Colonic mucosa (tissue), 4 donors: ENCODE results near the gene TRPV6. TPM values are rescaled to one million over a fixed set of nuclear protein-coding genes. Genes with fewer than 3 reads are reported as not detected.

Experiments
- DNase-seq: peaks from one replicate; pipeline ENCODE4 v3.0.0-alpha.2; 2020
- H3K27ac ChIP-seq: fragments of 200-600 bp; one replicate; pipeline ENCODE4 v1.8.0; 2021
- H3K27me3 ChIP-seq: fragments of 200-600 bp; one replicate; pipeline ENCODE4 v1.8.0; 2021
- H3K36me3 ChIP-seq: fragments of 200-600 bp; one replicate; pipeline ENCODE4 v1.8.0; 2021
- H3K4me1 ChIP-seq: fragments of 200-600 bp; one replicate; pipeline ENCODE4 v1.8.0; 2021; ENCODE audit warnings: mild to moderate bottlenecking
- H3K4me3 ChIP-seq: fragments of 200-600 bp; one replicate; pipeline ENCODE4 v1.8.0; 2021
- H3K9ac ChIP-seq, 2 donors: one replicate each; pipeline ENCODE4 v1.7.0; 2013; ENCODE audit warnings: control low read depth in 2 of 2, low read depth in 2 of 2, low read length in 2 of 2
- H3K9me3 ChIP-seq: fragments of 200-600 bp; one replicate; pipeline ENCODE4 v1.8.0; 2021
- intact Hi-C: fragments of 100-400 bp; cut with DNase I; formaldehyde crosslinking; loops from one replicate; pipeline ENCODE4 v1.14.1; 2022
- total RNA-seq, 2 donors: library from RNA; stranded (reverse); fragmentation: NEBNext Ultra II Directional in 1 of 2; extraction: Animal tissue kit (Norgen Biotek cat#: 25700) in 1 of 2; gene quantifications; one replicate each; pipeline ENCODE4 v1.2.1, GENCODE V29; 2021
- TF ChIP-seq, protein P1 (sequence below): fragments of 200-600 bp; IDR thresholded peaks from one replicate; pipeline ENCODE4 v1.8.0; 2022; ENCODE audit warnings: antibody characterized with exemption, mild to moderate bottlenecking
- donor health status: healthy.
- donor health status: DM: no; HTN: no; CAD: no.
- donor health status: DM: no; HTN: no; CAD: no.

Gene TRPV6
- total RNA-seq, 2 donors from 2014 or later, result 0.05 to 0.61 TPM

DNA sequence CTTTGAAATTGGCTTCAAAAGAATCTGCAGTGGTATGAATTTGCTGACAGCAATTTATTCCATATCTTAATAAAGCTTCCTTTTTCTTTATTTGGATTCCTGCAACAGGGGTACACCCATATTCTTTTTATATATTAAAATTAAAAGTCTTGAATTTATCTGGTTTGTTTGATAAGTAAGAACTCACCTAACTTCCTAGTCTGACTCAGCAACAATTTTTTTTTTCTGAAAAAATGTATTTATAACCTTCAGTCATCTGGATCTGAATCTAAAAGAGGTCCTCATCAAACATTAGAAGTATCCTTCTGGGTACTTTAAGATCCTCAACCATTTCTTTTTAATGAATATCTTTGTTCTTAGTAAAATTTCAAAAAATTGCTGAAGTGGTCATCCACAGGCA, 26.1 kb downstream of the TRPV6 start:
- no peaks in the 10 kb centered on the region for H3K27me3 ChIP-seq
- H3K9ac ChIP-seq, result no peak overlapping the region
- no peaks in the 10 kb centered on the region for H3K36me3 ChIP-seq
- H3K27ac ChIP-seq, result no peak overlapping the region
- H3K4me1 ChIP-seq, result no peaks in the 10 kb centered on the region
- DNase-seq, result no peak
- no peak overlapping the region for H3K4me3 ChIP-seq
- no peaks in the 10 kb centered on the region for H3K9me3 ChIP-seq
- TF ChIP-seq, protein P1, sequence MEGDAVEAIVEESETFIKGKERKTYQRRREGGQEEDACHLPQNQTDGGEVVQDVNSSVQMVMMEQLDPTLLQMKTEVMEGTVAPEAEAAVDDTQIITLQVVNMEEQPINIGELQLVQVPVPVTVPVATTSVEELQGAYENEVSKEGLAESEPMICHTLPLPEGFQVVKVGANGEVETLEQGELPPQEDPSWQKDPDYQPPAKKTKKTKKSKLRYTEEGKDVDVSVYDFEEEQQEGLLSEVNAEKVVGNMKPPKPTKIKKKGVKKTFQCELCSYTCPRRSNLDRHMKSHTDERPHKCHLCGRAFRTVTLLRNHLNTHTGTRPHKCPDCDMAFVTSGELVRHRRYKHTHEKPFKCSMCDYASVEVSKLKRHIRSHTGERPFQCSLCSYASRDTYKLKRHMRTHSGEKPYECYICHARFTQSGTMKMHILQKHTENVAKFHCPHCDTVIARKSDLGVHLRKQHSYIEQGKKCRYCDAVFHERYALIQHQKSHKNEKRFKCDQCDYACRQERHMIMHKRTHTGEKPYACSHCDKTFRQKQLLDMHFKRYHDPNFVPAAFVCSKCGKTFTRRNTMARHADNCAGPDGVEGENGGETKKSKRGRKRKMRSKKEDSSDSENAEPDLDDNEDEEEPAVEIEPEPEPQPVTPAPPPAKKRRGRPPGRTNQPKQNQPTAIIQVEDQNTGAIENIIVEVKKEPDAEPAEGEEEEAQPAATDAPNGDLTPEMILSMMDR, result no peak
- intact Hi-C loops, result loop anchor here (10.0 kb wide), 1 partner anchor 355 kb away; no protein-coding TSS in a partner anchor

DNA sequence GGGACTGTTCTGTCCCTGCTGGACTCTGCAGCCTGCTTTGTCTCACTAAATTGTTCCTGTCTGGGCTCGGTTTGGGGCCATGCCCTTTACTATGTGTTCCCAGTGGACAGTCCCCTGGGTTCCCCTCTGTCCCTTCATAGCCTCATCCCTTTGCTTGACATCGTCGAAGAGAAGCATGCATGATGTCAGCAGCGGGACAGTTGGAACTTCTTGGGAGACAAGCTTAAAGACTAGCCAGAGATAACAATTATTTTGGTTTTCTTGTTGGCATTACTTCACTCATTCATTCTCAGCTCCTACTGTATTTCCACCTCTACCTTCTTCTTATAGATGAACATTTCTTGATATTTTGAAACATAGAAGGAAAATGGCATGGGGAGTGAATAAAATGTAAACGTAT, 27.9 kb downstream of the TRPV6 start:
- intact Hi-C loops, result loop anchor here (10.0 kb wide), 1 partner anchor 357 kb away; no protein-coding TSS in a partner anchor

DNA sequence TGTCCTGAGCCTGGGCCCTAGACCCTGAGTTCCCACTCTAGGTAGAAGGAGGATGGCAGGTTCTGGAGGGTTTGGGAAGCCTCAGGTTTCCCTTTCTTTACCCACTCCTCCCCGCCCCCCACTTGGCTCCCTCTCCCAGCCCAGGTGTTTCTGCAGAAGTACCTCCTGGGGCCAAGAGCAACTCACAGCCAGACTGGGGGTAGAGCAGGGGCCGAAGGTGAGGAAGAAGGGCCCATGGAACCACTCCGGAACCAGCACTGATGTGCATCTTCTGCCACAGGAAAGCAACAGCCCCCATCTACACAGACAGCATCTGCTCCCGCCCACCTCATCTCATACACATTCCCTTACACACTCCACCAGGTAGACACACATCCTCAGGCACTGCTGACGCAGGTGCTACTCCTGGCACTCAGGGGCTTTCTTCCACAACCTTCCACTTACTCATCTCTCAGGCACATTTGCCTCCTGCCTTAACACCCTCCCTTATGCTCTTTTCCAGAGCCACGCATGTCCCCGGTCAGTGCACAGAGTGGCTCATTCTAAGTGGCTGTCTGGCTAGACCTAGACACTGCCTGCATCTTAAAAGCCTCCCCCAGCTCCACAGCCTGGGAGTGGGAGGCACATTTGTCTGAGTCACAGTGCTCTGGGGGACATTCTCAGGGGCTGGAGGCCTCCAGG, 28.8 kb downstream of the TRPV6 start:
- Histone ChIP-seq H3K4me1 (peaks cover 6% of the 10 kb centered on the region), H3K9ac (no peak overlapping the region), H3K36me3 (no peaks in the 10 kb centered on the region), H3K27me3 (no peaks in the 10 kb centered on the region), H3K27ac (no peak overlapping the region), H3K4me3 (no peak overlapping the region), H3K9me3 (no peaks in the 10 kb centered on the region)
- intact Hi-C loops, result loop anchor here (10.0 kb wide), 1 partner anchor 358 kb away; no protein-coding TSS in a partner anchor
- DNase-seq, result no peak
- TF ChIP-seq, protein P1, result no peak

More for the DNA sequence above, 27.9 kb downstream of the TRPV6 start:
- no peaks in the 10 kb centered on the region for H3K27me3 ChIP-seq
- peaks cover 6% of the 10 kb centered on the region for H3K4me1 ChIP-seq
- H3K4me3 ChIP-seq, result no peak overlapping the region
- TF ChIP-seq, protein P1, result no peak
- H3K9me3 ChIP-seq, result no peaks in the 10 kb centered on the region
- H3K27ac ChIP-seq, result no peak overlapping the region
- no peaks in the 10 kb centered on the region for H3K36me3 ChIP-seq
- no peak overlapping the region for H3K9ac ChIP-seq
- no peak for DNase-seq

DNA sequence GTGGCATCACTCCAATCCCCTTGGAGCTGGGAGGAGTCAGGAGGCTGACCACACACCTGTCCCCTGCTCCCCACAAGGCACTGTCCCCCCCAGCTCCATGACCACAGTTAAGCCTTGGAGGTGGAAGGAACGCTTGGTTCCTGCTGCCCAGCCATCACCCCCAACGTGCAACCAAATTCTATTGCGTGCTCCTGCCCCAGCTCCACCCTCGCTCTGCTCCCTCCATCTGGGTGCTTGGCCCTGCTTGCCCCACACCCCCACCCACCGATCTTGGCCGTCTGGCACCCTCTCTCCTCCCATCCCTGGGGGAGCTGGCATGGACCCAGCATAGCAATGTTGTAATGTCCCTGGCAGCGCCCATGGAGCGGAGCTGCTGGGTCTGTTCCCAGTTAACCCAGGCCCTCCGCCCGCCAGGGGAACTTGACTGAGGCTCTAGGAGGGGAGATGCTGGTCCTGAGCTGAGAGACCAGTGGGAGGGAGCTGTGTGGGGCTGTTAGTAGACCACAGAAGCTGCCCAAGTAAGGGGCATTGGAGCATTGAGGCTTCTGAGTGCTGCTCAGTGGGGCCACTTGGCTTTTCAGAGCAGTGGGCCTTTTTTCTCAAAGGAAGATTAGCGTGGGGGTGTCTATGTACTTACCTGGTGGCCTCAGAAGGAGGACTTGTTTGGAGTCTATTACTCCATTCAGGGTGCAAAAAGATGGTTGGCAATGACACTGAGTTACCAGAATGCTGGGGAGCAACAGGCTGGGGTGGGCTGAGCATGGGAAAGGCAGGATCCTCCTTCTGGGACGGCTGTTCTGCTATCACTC, 29.6 kb downstream of the TRPV6 start:
- no peak overlapping the region for H3K9ac ChIP-seq
- H3K27ac ChIP-seq, result no peak overlapping the region
- DNase-seq, result peak; percentile 29
- H3K4me1 ChIP-seq, result peaks cover 6% of the 10 kb centered on the region
- H3K9me3 ChIP-seq, result no peaks in the 10 kb centered on the region
- peak overlapping the region; percentile 46 for H3K4me3 ChIP-seq
- TF ChIP-seq, protein P1, result no peak
- no peaks in the 10 kb centered on the region for H3K36me3 ChIP-seq
- H3K27me3 ChIP-seq, result no peaks in the 10 kb centered on the region
- intact Hi-C loops, result loop anchor here (10.0 kb wide), 1 partner anchor 359 kb away; no protein-coding TSS in a partner anchor

DNA sequence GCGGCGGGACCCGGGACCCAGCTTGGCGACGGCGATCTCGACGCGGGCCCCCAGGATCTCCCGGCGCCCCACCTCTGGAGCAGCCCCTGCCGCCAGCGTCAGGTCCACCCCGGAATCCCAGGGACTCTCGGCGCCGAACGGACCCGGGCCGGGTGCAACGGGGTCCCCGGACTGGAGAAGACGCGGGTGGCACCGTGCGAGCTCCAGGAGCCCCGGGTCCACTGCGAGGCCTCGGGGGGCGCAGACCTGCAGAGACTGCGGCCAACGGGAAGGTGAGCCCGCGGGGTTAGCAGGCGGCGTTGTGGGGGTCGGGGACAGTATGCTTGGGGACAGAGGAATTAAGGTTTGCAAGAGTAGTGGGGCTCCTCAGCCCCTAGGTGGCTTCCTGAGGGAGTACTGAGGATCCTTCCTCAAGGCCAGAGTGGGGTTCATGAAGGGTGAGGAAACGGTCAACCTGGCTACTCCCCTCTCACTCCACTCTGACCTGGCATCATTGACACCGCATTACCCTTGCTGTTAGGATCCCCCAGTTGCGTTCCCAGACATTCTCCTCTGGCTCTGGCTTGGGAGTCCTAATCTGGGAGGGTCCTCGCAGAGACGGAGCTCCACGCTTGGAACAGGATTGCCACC, 30.3 kb downstream of the TRPV6 start:
- intact Hi-C loops, result loop anchor here (10.0 kb wide), 1 partner anchor 360 kb away; no protein-coding TSS in a partner anchor
- Histone ChIP-seq H3K4me3 (peak overlapping the region; percentile 46), H3K27ac (no peak overlapping the region), H3K27me3 (no peaks in the 10 kb centered on the region), H3K9ac (peak overlapping the region in 1 of 2 donors; percentile 54), H3K4me1 (peaks cover 6% of the 10 kb centered on the region), H3K9me3 (no peaks in the 10 kb centered on the region), H3K36me3 (no peaks in the 10 kb centered on the region)
- no peak for DNase-seq
- TF ChIP-seq, protein P1, result no peak
